IMR-90 (cell line): ENCODE measurements around the gene PPA2. TPM values are rescaled to one million over a fixed set of nuclear protein-coding genes. Genes with fewer than 3 reads are reported as not detected.
"Not testable (repeated sequence)": the region's sequence is repeated elsewhere in the genome, so short reads cannot be mapped to it uniquely, and the experiment has no call there.

Experiments
- ATAC-seq: fragments of 200-7000 bp; cut with Tn5 transposase; 2 replicates; pipeline ENCODE4 v1.9.1; 2020; ENCODE audit warnings: low read depth, mild to moderate bottlenecking, moderate library complexity
- BruUV-seq: library from RNA; stranded (reverse); fragments of 400-500 nt; replicated peaks from 2 replicates; lab custom pipeline; 2021; lab: Mats Ljungman, UMichigan
- CTCF ChIA-PET: fragments of 300-600 bp; formaldehyde crosslinking; extraction: SDS; loops from one replicate; lab custom pipeline; 2021; ENCODE audit warnings: antibody characterized with exemption; lab: Yijun Ruan, JAX
- POLR2A ChIA-PET: fragments of 300-600 bp; sonication (Branson Sonifier 250); formaldehyde crosslinking; loops from one replicate; lab custom pipeline; 2022; ENCODE audit warnings: antibody characterized with exemption; ENCODE audit not compliant: unreplicated experiment; lab: Charles Lee
- DNase-seq: peaks from one replicate; pipeline ENCODE4 v3.0.0; 2013
- H2AFZ ChIP-seq: replicated peaks from 2 replicates; pipeline ENCODE3; 2013; ENCODE audit warnings: low read length, mild to moderate bottlenecking; ENCODE audit not compliant: poor library complexity
- H2AK5ac ChIP-seq: 2 replicates; pipeline ENCODE4 v1.6.1; 2013; ENCODE audit warnings: low read depth, low read length, inconsistent platforms
- H2AK9ac ChIP-seq: replicated peaks from 2 replicates; pipeline ENCODE3; 2013; ENCODE audit warnings: mild to moderate bottlenecking, low read depth, low read length, moderate library complexity; ENCODE audit not compliant: poor library complexity
- H2BK120ac ChIP-seq: 2 replicates; pipeline ENCODE4 v1.6.1; 2013; ENCODE audit warnings: low read depth, low read length, inconsistent platforms
- H2BK15ac ChIP-seq: 3 replicates; pipeline ENCODE4 v1.6.1; 2013; ENCODE audit warnings: low read depth, low read length, inconsistent platforms
- H2BK20ac ChIP-seq: 2 replicates; pipeline ENCODE4 v1.6.1; 2013; ENCODE audit warnings: low read depth, mild to moderate bottlenecking, inconsistent platforms, low read length, moderate library complexity
- H2BK5ac ChIP-seq: 2 replicates; pipeline ENCODE4 v1.6.1; 2013; ENCODE audit warnings: mild to moderate bottlenecking, low read depth, low read length, inconsistent platforms; ENCODE audit not compliant: poor library complexity, severe bottlenecking
- H3K14ac ChIP-seq: replicated peaks from 2 replicates; pipeline ENCODE4 v1.6.1; 2013; ENCODE audit warnings: low read depth, low read length, inconsistent platforms
- H3K18ac ChIP-seq: 2 replicates; pipeline ENCODE4 v1.6.1; 2013; ENCODE audit warnings: low read depth, low read length, control low read depth
- H3K23ac ChIP-seq: 2 replicates; pipeline ENCODE4 v1.6.1; 2013; ENCODE audit warnings: low read depth, low read length, inconsistent platforms
- H3K27ac ChIP-seq: 2 replicates; pipeline ENCODE4 v1.5.1; 2013; ENCODE audit warnings: mild to moderate bottlenecking, control low read depth, low read length; ENCODE audit not compliant: insufficient read depth
- H3K27me3 ChIP-seq: 2 replicates; pipeline ENCODE4 v1.6.1; 2013; ENCODE audit warnings: low read length; ENCODE audit not compliant: control insufficient read depth, insufficient read depth
- H3K36me3 ChIP-seq: 2 replicates; pipeline ENCODE4 v1.6.1; 2013; ENCODE audit warnings: low read length, mixed read lengths; ENCODE audit not compliant: control insufficient read depth, insufficient read depth
- H3K4ac ChIP-seq: 2 replicates; pipeline ENCODE4 v1.6.1; 2013; ENCODE audit warnings: low read depth, low read length, inconsistent platforms
- H3K4me1 ChIP-seq: 2 replicates; pipeline ENCODE4 v1.6.1; 2013; ENCODE audit warnings: low read length, mixed read lengths; ENCODE audit not compliant: control insufficient read depth, insufficient read depth
- H3K4me2 ChIP-seq: 2 replicates; pipeline ENCODE4 v1.6.1; 2013; ENCODE audit warnings: low read depth, mild to moderate bottlenecking, control low read depth, low read length, moderate library complexity
- H3K4me3 ChIP-seq: 2 replicates; pipeline ENCODE4 v1.5.1; 2013; ENCODE audit warnings: low read depth, mild to moderate bottlenecking, control low read depth, low read length, moderate library complexity; ENCODE audit not compliant: insufficient read depth
- H3K56ac ChIP-seq: 2 replicates; pipeline ENCODE4 v1.6.1; 2013; ENCODE audit warnings: low read length, inconsistent platforms; ENCODE audit not compliant: insufficient read depth; ENCODE audit errors: extremely low read depth
- H3K79me1 ChIP-seq, 2 experiments: 2 replicates each; pipeline ENCODE4 v1.6.1; 2013; ENCODE audit warnings: low read length in 2 of 2, inconsistent platforms in 1 of 2, low read depth in 1 of 2
- H3K9ac ChIP-seq: 2 replicates; pipeline ENCODE4 v1.6.1; 2013; ENCODE audit warnings: low read depth, low read length, control low read depth
- H3K9me1 ChIP-seq: 2 replicates; pipeline ENCODE4 v1.6.1; 2013; ENCODE audit warnings: low read length, inconsistent platforms; ENCODE audit not compliant: insufficient read depth
- H3K9me3 ChIP-seq: 2 replicates; pipeline ENCODE4 v1.6.1; 2013; ENCODE audit warnings: low read length; ENCODE audit not compliant: control insufficient read depth, insufficient read depth
- H4K20me1 ChIP-seq: 2 replicates; pipeline ENCODE4 v1.6.1; 2013; ENCODE audit warnings: low read length, inconsistent platforms; ENCODE audit not compliant: insufficient read depth
- H4K5ac ChIP-seq: 2 replicates; pipeline ENCODE4 v1.6.1; 2013; ENCODE audit warnings: mild to moderate bottlenecking, low read depth, low read length, control low read depth
- H4K8ac ChIP-seq, 2 experiments: 2 replicates each; pipeline ENCODE4 v1.6.1; 2013; ENCODE audit warnings: low read depth in 2 of 2, low read length in 2 of 2, control low read depth in 1 of 2, inconsistent platforms in 1 of 2
- H4K91ac ChIP-seq: 2 replicates; pipeline ENCODE4 v1.6.1; 2013; ENCODE audit warnings: low read depth, low read length, inconsistent platforms; ENCODE audit not compliant: insufficient read depth
- WGBS, 2 experiments: methylation state at CpG; one replicate each; pipeline versions ENCODE4 v1.1.5 to v1.1.7; 2013; ENCODE audit warnings: missing lambda C conversion rate in 2 of 2; ENCODE audit not compliant: insufficient read length in 1 of 2; ENCODE audit errors: extremely low coverage in 2 of 2; 5-methylcytosine and 5-hydroxymethylcytosine counted together
- dilution Hi-C: fragments of 300-500 bp; cut with HindIII; formaldehyde crosslinking; loops from one replicate; pipeline ENCODE4 v1.14.3; 2018; ENCODE audit warnings: low sequenced_read_pairs; ENCODE audit not compliant: unreplicated experiment
- in situ Hi-C: fragments of 300-500 bp; cut with MboI; formaldehyde crosslinking; loops from 3 replicates; pipeline ENCODE4 v1.14.3; 2019; ENCODE audit warnings: low sequenced_read_pairs, inconsistent platforms, mixed read lengths
- intact Hi-C: fragments of 100-400 bp; cut with micrococcal nuclease; formaldehyde crosslinking; loops from 2 replicates; pipeline ENCODE4 v1.10.0; 2022
- polyA plus RNA-seq, 3 experiments: library from polyadenylated mRNA; depleted of rRNA; stranded (reverse); fragments of >200 nt; gene quantifications; 2 replicates each; pipeline ENCODE4 v1.2.3, GENCODE V29; 2012; ENCODE audit warnings: low replicate concordance in 1 of 3
- total RNA-seq: library from RNA; depleted of rRNA; stranded (reverse); fragments of >200 nt; gene quantifications from 2 replicates; pipeline ENCODE4 v1.2.3, GENCODE V29; 2012

PPA2 gene
- total and polyA plus RNA-seq, 2 of the 4 experiments (the other 2 are of a cell fraction): 43.1 to 52.5 TPM

DNA sequence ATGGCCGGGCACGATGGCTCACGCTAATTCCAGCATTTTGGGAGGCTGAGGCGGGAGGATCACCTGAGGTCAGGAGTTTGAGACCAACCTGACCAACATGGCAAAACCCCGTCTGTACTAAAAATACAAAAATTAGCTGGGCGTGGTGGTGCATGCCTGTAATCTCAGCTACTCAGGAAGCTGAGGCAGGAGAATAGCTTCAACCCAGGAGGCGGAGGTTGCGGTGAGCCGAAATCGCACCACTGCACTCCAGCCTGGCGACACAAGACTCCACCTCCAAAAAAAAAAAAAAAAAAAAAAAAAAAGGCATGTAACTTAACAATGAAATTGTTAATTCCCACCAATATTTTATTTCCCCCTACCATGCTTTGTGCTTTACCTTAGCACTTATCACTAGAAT, 15.3 kb downstream of the PPA2 start:
- H4K5ac ChIP-seq, H4K91ac ChIP-seq, H3K27me3 ChIP-seq, H3K23ac ChIP-seq, in situ Hi-C loops, H3K18ac ChIP-seq, dilution Hi-C loops, DNase-seq, H3K36me3 ChIP-seq, H3K9ac ChIP-seq, H3K56ac ChIP-seq, H3K4me3 ChIP-seq, H4K8ac ChIP-seq, intact Hi-C loops, H3K4me2 ChIP-seq, H2BK120ac ChIP-seq, H2BK15ac ChIP-seq, H3K9me1 ChIP-seq, H3K4ac ChIP-seq, ATAC-seq, H3K4me1 ChIP-seq, H2AFZ ChIP-seq, H3K9me3 ChIP-seq, H2BK20ac ChIP-seq, BruUV-seq, H4K20me1 ChIP-seq, POLR2A ChIA-PET, H2BK5ac ChIP-seq, H2AK5ac ChIP-seq, H3K14ac ChIP-seq, H2AK9ac ChIP-seq: not testable (repeated sequence)
- H3K79me1 ChIP-seq: peaks cover 15 to 17% of the 10 kb centered on the region in 2 experiments; a peak in 2 of 4 replicates
- CTCF ChIA-PET: interaction anchor here (1.4 kb wide), 1 partner anchor 16 kb away, joined by 3 read pairs; the partner anchor contains the start of gene PPA2
- peak overlapping the region; percentile 33; the same call in 1 of the 2 replicates for H3K27ac ChIP-seq
- WGBS, 2 experiments: 80% methylated on average over 2 of the region's 11 CpGs; no CpG with 5 or more reads in 1 of the 2 experiments
